K562 (cell line): ENCODE data around the gene TAS2R1.

ENCODE experiments used
- NFIC ChIP-seq: fragments of 450-650 bp; IDR thresholded peaks from 2 replicates; pipeline ENCODE4 v1.6.1; 2017; ENCODE audit warnings: mild to moderate bottlenecking, inconsistent platforms
- TF ChIP-seq, protein P1 (sequence below), 3 experiments: IDR thresholded peaks in 2 of 3; conservative IDR thresholded peaks in 1 of 3; 2 replicates each; pipeline ENCODE4 v1.5.1; 2011 to 2012; ENCODE audit warnings: low read length in 3 of 3, mild to moderate bottlenecking in 3 of 3, control low read depth in 2 of 3, improper control_type of control experiment in 1 of 3, inconsistent platforms in 1 of 3, low read depth in 1 of 3, mixed read lengths in 1 of 3, moderate library complexity in 1 of 3; ENCODE audit not compliant: insufficient read depth in 2 of 3
- TF ChIP-seq, protein P2 (sequence below): fragments of 250-450 bp; sonication (Bioruptor Pico); IDR thresholded peaks from 2 replicates; pipeline ENCODE4 v1.4.0; 2020; ENCODE audit warnings: mild to moderate bottlenecking, moderate library complexity

DNA sequence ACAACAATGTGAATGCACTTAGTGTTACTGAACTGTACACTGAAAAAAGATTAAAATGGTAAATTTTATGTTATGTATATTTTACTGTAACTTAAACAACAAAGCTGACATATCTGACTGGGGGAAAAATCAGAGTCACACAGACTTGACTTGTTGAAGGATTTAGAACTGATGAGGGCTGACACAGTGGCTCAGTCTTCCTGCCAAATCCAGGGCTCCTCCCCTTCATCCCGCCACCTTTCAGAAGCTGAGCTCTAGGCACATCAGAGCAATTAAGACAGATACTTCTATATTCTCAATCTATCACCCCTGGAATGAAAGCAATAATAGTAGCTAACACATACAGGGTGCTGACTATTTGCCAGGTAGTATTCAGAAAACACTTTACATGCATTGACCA, 27.7 kb upstream of the TAS2R1 start:
- TF ChIP-seq, protein P1, sequence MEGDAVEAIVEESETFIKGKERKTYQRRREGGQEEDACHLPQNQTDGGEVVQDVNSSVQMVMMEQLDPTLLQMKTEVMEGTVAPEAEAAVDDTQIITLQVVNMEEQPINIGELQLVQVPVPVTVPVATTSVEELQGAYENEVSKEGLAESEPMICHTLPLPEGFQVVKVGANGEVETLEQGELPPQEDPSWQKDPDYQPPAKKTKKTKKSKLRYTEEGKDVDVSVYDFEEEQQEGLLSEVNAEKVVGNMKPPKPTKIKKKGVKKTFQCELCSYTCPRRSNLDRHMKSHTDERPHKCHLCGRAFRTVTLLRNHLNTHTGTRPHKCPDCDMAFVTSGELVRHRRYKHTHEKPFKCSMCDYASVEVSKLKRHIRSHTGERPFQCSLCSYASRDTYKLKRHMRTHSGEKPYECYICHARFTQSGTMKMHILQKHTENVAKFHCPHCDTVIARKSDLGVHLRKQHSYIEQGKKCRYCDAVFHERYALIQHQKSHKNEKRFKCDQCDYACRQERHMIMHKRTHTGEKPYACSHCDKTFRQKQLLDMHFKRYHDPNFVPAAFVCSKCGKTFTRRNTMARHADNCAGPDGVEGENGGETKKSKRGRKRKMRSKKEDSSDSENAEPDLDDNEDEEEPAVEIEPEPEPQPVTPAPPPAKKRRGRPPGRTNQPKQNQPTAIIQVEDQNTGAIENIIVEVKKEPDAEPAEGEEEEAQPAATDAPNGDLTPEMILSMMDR (IDR thresholded peaks at IDR 0.05 in 2 of 3, conservative IDR thresholded peaks at IDR 0.05 in 1 of 3; ENCODE audit: insufficient read depth in 2 of 3, low read depth in 1 of 3, low read length in 3 of 3) = no peak
- TF ChIP-seq, protein P2, sequence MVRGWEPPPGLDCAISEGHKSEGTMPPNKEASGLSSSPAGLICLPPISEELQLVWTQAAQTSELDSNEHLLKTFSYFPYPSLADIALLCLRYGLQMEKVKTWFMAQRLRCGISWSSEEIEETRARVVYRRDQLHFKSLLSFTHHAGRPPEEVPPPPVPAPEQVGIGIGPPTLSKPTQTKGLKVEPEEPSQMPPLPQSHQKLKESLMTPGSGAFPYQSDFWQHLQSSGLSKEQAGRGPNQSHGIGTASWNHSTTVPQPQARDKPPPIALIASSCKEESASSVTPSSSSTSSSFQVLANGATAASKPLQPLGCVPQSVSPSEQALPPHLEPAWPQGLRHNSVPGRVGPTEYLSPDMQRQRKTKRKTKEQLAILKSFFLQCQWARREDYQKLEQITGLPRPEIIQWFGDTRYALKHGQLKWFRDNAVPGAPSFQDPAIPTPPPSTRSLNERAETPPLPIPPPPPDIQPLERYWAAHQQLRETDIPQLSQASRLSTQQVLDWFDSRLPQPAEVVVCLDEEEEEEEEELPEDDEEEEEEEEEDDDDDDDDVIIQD (CRISPR knock-in tag) = no peak
- no peak for TF ChIP-seq NFIC
